Kidney epithelial cell (primary cell): ENCODE measurements around the gene MSRB2. TPM values are rescaled to one million over a fixed set of nuclear protein-coding genes. Genes with fewer than 3 reads are reported as not detected.

ENCODE experiments used
- DNase-seq: peaks from one replicate; pipeline ENCODE4 v3.0.0-alpha.2; 2010; ENCODE audit warnings: low read depth
- H3K27me3 ChIP-seq: 2 replicates; pipeline ENCODE4 v1.6.0; 2011; ENCODE audit warnings: low read length; ENCODE audit not compliant: control insufficient read depth, insufficient read depth
- H3K36me3 ChIP-seq: 2 replicates; pipeline ENCODE4 v1.5.1; 2011; ENCODE audit warnings: low read length; ENCODE audit not compliant: control insufficient read depth, insufficient read depth
- H3K4me3 ChIP-seq: 2 replicates; pipeline ENCODE4 v1.5.1; 2011; ENCODE audit warnings: low read depth, mild to moderate bottlenecking, control low read depth, low read length
- CTCF ChIP-seq: IDR thresholded peaks from 2 replicates; pipeline ENCODE4 v1.5.1; 2011; ENCODE audit warnings: mild to moderate bottlenecking, moderate library complexity, low read length, control low read depth, inconsistent platforms; ENCODE audit not compliant: insufficient read depth, poor library complexity, severe bottlenecking
- total RNA-seq: library from RNA; depleted of rRNA; stranded (reverse); fragments of >200 nt; gene quantifications from 2 replicates; pipeline ENCODE4 v1.2.3, GENCODE V29; 2015

The MSRB2 gene
- 21.9 and 24.2 TPM in 2 replicates for total RNA-seq

GRCh38 chr10:23095404-23095965, at the start of gene MSRB2:
Gene MSRB2 (plus strand): TSS chr10:23095579. CDS start chr10:23095609, 30 bp downstream.
- no peak for TF ChIP-seq CTCF
- Histone ChIP-seq H3K36me3 (no peaks in the 10 kb centered on the region), H3K4me3 (peak within 1 kb of the TSS; percentile 70), H3K27me3 (no peaks in the 10 kb centered on the region)
- peak; percentile 52 for DNase-seq

DNA sequence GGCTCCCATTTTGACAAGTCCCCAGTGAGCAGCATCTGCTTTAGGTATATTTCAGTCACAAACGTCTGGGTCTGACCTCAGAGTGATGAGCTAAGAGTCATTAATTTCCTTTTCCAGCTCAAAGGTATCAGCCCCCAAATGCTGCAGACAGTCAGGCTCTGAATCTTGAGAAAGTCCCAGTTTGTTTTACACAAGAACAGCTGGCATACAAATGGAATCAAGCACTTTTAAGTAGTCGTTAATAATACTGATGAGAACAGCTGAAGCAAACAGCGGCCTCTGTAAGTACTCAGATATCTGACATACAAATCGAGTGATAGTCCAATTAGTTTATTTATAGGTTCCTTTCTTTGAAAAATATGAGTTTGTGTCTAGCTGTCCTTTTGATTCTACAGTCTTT, 49.4 kb upstream of the MSRB2 start:
- Histone ChIP-seq H3K4me3 (no peak overlapping the region), H3K36me3 (no peaks in the 10 kb centered on the region), H3K27me3 (no peaks in the 10 kb centered on the region)
- no peak for DNase-seq
- no peak for TF ChIP-seq CTCF

DNA sequence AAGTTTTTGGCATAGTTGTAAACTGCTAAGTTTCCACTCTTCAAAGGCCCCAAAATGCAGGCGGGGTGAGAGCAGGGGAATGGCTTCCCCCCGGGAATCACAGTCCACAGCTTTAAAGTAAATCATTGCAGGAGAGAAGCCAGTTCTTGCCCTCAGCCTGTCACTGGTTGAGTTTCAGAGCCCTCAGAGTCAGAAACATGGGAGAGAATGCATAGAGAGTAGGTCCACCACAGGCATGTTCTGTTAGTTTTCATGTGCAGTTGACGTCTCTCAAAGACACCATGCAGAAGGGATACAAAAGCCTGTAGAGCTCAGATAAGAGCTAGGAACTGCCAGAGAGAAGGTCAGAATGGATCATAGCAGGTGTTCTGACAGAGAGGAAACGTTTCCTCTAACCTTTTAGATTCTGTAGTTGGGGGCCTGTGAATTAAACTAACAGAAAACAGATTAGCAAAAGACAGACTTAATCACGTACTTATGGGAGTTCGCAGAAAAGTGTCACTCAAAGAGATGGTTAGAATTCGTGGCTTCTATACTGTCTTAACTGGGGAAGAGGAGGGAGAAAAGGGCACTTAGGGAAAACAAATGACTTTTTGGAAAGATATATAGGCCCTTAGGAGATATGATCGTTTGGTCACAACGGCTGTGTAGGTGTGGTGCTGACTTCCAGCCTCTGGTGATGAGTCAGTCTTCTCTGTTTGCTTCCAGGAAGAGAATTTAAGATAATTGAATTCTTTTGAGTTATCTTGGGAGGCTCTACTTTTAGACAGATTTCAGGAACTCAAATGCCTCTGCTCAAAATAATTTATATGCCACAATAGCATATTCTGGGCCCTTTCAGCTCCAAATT, 48.0 kb upstream of the MSRB2 start:
- no peaks in the 10 kb centered on the region for H3K36me3 ChIP-seq
- H3K4me3 ChIP-seq, result no peak overlapping the region
- no peak for TF ChIP-seq CTCF
- H3K27me3 ChIP-seq, result no peaks in the 10 kb centered on the region
- DNase-seq, result no peak

GRCh38 chr10:23048191-23048590, 47.2 kb upstream of the MSRB2 start:
- no peak for TF ChIP-seq CTCF

GRCh38 chr10:23051278-23051677, 44.1 kb upstream of the MSRB2 start:
- Histone ChIP-seq H3K27me3 (no peaks in the 10 kb centered on the region), H3K36me3 (no peaks in the 10 kb centered on the region), H3K4me3 (no peak overlapping the region)
- no peak for TF ChIP-seq CTCF
- DNase-seq, result no peak

More at GRCh38 chr10:23048191-23048590, 47.2 kb upstream of the MSRB2 start:
- DNase-seq, result no peak
- H3K4me3 ChIP-seq, result no peak overlapping the region
- H3K36me3 ChIP-seq, result no peaks in the 10 kb centered on the region
- no peaks in the 10 kb centered on the region for H3K27me3 ChIP-seq
